Pancreas (tissue), 10 donors: Measurements from ENCODE around the gene B3GALT5. TPM values are rescaled to one million over a fixed set of nuclear protein-coding genes. Genes with fewer than 3 reads are reported as not detected.

Experiments used
- ATAC-seq, 4 donors: fragments of 200-7000 bp; cut with Tn5 transposase; one replicate each; pipeline versions ENCODE4 v1.8.0 to v1.9.1; 2020; ENCODE audit warnings: mild to moderate bottlenecking in 4 of 4, moderate library complexity in 4 of 4
- DNase-seq, 6 donors: peaks; one replicate each; pipeline ENCODE4 v3.0.0-alpha.2; 2020
- FAIRE-seq: peaks from 2 replicates; lab custom pipeline; 2012; peaks lifted over from hg19 to GRCh38; lab: Jason Lieb, UNC
- H3K27ac ChIP-seq, 4 donors: fragments of 200-600 bp; sonication (generic); 1 replicate in 3 of 4; 2 replicates in 1 of 4; pipeline versions ENCODE4 v1.5.0 to v1.8.0; 2020
- H3K27me3 ChIP-seq, 4 donors: fragments of 200-600 bp; one replicate each; pipeline ENCODE4 v1.8.0; 2021
- H3K36me3 ChIP-seq, 3 donors: fragments of 200-600 bp; sonication (generic) in 1 of 3; one replicate each; pipeline versions ENCODE4 v1.5.0 to v1.8.0; 2020 to 2021
- H3K4me1 ChIP-seq, 3 donors: fragments of 200-600 bp; one replicate each; pipeline ENCODE4 v1.8.0; 2021
- H3K4me3 ChIP-seq, 4 donors: fragments of 200-600 bp; sonication (generic) in 2 of 4; one replicate each; pipeline versions ENCODE4 v1.5.0 to v1.8.0; 2020 to 2021
- H3K9me3 ChIP-seq, 4 donors: fragments of 200-600 bp; one replicate each; pipeline ENCODE4 v1.8.0; 2021
- WGBS, 2 donors: extraction: QIAGEN DNeasy Blood & Tissue Kit; methylation state at CpG; one replicate each; pipeline ENCODE4 v1.1.7; 2013; 5-methylcytosine and 5-hydroxymethylcytosine counted together
- intact Hi-C, 3 donors: fragments of 100-400 bp; cut with DNase I; formaldehyde crosslinking; loops; one replicate each; pipeline versions ENCODE4 v1.11.1 to v1.14.2; 2022
- polyA plus RNA-seq, 2 donors: library from polyadenylated mRNA; stranded (reverse); fragments of 200-250 nt; gene quantifications; one replicate each; pipeline ENCODE4 v1.2.3, GENCODE V29; 2013
- total RNA-seq, 6 donors: library from RNA; stranded (reverse); fragmentation: NEBNext Ultra II Directional in 4 of 6; extraction: Animal tissue kit (Norgen Biotek cat#: 25700) in 4 of 6; gene quantifications; one replicate each; pipeline versions ENCODE4 v1.2.1 to v1.2.4, GENCODE V29; 2021 to 2023
- TF ChIP-seq, protein P1 (sequence below), 4 donors: fragments of 200-600 bp; sonication (generic) in 3 of 4; IDR thresholded peaks; one replicate each; pipeline versions ENCODE4 v1.5.0 to v1.8.0; 2021; ENCODE audit warnings: antibody characterized with exemption in 4 of 4
- donor health status: healthy with polysubstance abuse.
- donor health status: DM: no; HTN: no; CAD: no; lungs with moderate emphysema.
- donor health status: DM: no; HTN: no; CAD: no.
- donor health status: control.
- donor health status: control.
- donor health status: Bipolar disorder and iron deficiency.
- donor health status: DM: yes; HTN: yes; CAD: no.
- donor health status: DM: no; HTN: no; CAD: no.
- donor health status: DM: no; HTN: no; CAD: no.
- donor health status: DM: yes; HTN: yes; CAD: no.

B3GALT5 gene
- total and polyA plus RNA-seq, 8 donors: 2.0 to 8.1 (median 4.0) TPM

DNA sequence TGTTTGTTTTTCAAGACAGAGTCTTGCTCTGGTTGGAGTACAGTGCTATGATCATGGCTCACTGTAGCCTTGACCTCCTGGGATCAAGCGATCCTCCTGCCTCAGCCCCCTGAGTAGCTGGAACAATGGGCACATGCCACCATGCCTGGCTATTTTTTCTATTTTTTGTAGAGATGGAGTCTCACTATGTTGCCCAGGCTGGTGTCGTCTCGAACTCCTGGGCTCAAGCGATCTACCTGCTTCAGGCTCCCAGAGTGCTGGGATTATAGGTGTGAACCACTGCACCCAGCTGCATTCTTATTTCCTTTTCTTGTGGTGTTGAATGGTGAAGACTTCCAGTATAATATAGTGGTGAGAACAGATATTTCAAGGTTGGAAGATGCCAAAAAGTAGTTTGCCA is 28.0 kb downstream of the B3GALT5 start:
- FAIRE-seq: no peak
- DNase-seq: no peak
- intact Hi-C loops: no loop called here
- Histone ChIP-seq H3K27ac (no peak overlapping the region), H3K36me3 (no peaks in the 10 kb centered on the region), H3K4me1 (peaks cover 28 to 52% (median 36%) of the 10 kb centered on the region in 3 donors), H3K9me3 (no peaks in the 10 kb centered on the region), H3K27me3 (no peaks in the 10 kb centered on the region), H3K4me3 (no peak overlapping the region)
- TF ChIP-seq, protein P1, sequence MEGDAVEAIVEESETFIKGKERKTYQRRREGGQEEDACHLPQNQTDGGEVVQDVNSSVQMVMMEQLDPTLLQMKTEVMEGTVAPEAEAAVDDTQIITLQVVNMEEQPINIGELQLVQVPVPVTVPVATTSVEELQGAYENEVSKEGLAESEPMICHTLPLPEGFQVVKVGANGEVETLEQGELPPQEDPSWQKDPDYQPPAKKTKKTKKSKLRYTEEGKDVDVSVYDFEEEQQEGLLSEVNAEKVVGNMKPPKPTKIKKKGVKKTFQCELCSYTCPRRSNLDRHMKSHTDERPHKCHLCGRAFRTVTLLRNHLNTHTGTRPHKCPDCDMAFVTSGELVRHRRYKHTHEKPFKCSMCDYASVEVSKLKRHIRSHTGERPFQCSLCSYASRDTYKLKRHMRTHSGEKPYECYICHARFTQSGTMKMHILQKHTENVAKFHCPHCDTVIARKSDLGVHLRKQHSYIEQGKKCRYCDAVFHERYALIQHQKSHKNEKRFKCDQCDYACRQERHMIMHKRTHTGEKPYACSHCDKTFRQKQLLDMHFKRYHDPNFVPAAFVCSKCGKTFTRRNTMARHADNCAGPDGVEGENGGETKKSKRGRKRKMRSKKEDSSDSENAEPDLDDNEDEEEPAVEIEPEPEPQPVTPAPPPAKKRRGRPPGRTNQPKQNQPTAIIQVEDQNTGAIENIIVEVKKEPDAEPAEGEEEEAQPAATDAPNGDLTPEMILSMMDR (IDR thresholded peaks at IDR 0.05): no peak
- ATAC-seq: no peak
- 93 to 96% methylated on average over 4 of the region's 4 CpGs for WGBS, 2 donors

- Histone ChIP-seq H3K27me3 (no peaks in the 10 kb centered on the region), H3K36me3 (no peaks in the 10 kb centered on the region), H3K9me3 (no peaks in the 10 kb centered on the region), H3K27ac (peak overlapping the region in 2 of 4 donors; percentile 12 to 41), H3K4me3 (no peak overlapping the region), H3K4me1 (peaks cover 28 to 52% (median 35%) of the 10 kb centered on the region in 3 donors)
- intact Hi-C loops: no loop called here
- FAIRE-seq (no peak), ATAC-seq (no peak), DNase-seq (no peak)
- TF ChIP-seq, protein P1 (IDR thresholded peaks at IDR 0.05): no peak
- WGBS, 2 donors: 60% methylated on average over 6 of the region's 6 CpGs
These were observed 29.2 kb downstream of the B3GALT5 start for GRCh38 chr21:39641827-39642450.

DNA sequence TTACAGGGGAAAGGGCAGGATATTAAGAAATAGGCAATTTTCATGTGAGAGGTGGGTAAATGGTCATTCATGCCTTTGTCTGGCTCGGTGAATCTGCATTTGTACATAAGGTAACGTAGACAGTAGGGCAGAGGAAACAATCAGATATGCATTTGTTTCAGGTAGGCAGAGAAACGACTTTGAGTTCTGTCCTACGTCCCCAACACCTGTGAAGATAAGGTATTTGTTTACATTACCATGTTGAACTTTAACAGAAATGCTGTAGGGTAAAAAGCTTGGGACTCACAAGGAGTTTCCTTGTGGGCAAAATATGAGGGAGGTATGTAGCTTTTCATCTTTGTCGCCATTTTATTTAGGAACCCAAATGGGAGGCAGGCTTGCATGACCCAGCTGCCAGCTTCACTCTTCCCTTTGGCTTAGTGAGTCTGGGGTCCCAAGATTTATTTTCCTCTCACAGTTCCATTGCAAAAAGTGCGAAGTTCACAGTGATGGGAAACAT is 31.4 kb downstream of the B3GALT5 start:
- WGBS, 2 donors: 24 to 30% methylated on average over 6 of the region's 6 CpGs
- Histone ChIP-seq H3K27ac (peak overlapping the region in 2 of 4 donors; percentile 42 to 54), H3K9me3 (no peaks in the 10 kb centered on the region), H3K4me3 (no peak overlapping the region), H3K36me3 (no peaks in the 10 kb centered on the region), H3K4me1 (peaks cover 23 to 42% (median 28%) of the 10 kb centered on the region in 3 donors), H3K27me3 (no peaks in the 10 kb centered on the region)
- no peak for DNase-seq
- FAIRE-seq: no peak
- intact Hi-C loops: no loop called here
- TF ChIP-seq, protein P1 (IDR thresholded peaks at IDR 0.05): no peak
- peak; percentile 53 to 83 (median 69) for ATAC-seq

GRCh38 chr21:39645331-39645730 is 32.6 kb downstream of the B3GALT5 start:
- Histone ChIP-seq H3K36me3 (no peaks in the 10 kb centered on the region), H3K4me1 (peaks cover 23 to 42% (median 28%) of the 10 kb centered on the region in 3 donors), H3K27ac (peak overlapping the region in 1 of 4 donors; percentile 50), H3K27me3 (no peaks in the 10 kb centered on the region), H3K9me3 (no peaks in the 10 kb centered on the region), H3K4me3 (no peak overlapping the region)
- intact Hi-C loops: no loop called here
- TF ChIP-seq, protein P1 (IDR thresholded peaks at IDR 0.05): no peak
- ATAC-seq: no peak
- peak in 1 of 6 donors; percentile 11 for DNase-seq
- 76 to 87% methylated on average over 3 of the region's 3 CpGs for WGBS, 2 donors
- FAIRE-seq: no peak

GRCh38 chr21:39647476-39647875 is 34.7 kb downstream of the B3GALT5 start:
- no peak overlapping the region for H3K27ac ChIP-seq
- H3K9me3 ChIP-seq: no peaks in the 10 kb centered on the region
- FAIRE-seq (no peak), DNase-seq (peak in 1 of 6 donors; percentile 4), ATAC-seq (no peak)
- 91 to 96% methylated on average over 6 of the region's 6 CpGs for WGBS, 2 donors
- no peaks in the 10 kb centered on the region for H3K36me3 ChIP-seq
- intact Hi-C loops: no loop called here
- TF ChIP-seq, protein P1 (IDR thresholded peaks at IDR 0.05): no peak
- H3K27me3 ChIP-seq: no peaks in the 10 kb centered on the region
- H3K4me1 ChIP-seq: peaks cover 11 to 22% (median 11%) of the 10 kb centered on the region in 3 donors
- no peak overlapping the region for H3K4me3 ChIP-seq
